SJSA1 (cell line): Measurements from ENCODE around the gene KRTAP10-1. TPM values are rescaled to one million over a fixed set of nuclear protein-coding genes. Genes with fewer than 3 reads are reported as not detected.

ENCODE experiments used
- DNase-seq, 2 experiments: peaks; one replicate each; pipeline ENCODE4 v3.0.0-alpha.2; 2015 to 2020; ENCODE audit warnings: low spot score in 2 of 2, low read depth in 1 of 2
- H3K27ac ChIP-seq: fragments of 250-450 bp; sonication (Bioruptor Pico); 2 replicates; pipeline ENCODE4 v1.5.1; 2020; ENCODE audit warnings: mild to moderate bottlenecking, moderate library complexity
- H3K27me3 ChIP-seq: fragments of 250-450 bp; sonication (Bioruptor Pico); replicated peaks from 2 replicates; pipeline ENCODE4 v1.5.1; 2020; ENCODE audit warnings: mild to moderate bottlenecking, moderate library complexity
- H3K36me3 ChIP-seq: fragments of 250-450 bp; sonication (Bioruptor Pico); 2 replicates; pipeline ENCODE4 v1.5.1; 2020; ENCODE audit warnings: mild to moderate bottlenecking
- H3K4me1 ChIP-seq: fragments of 250-450 bp; sonication (Bioruptor Pico); replicated peaks from 2 replicates; pipeline ENCODE4 v1.6.1; 2021; ENCODE audit warnings: mild to moderate bottlenecking
- H3K4me3 ChIP-seq: fragments of 250-450 bp; sonication (Bioruptor Pico); 2 replicates; pipeline ENCODE4 v1.5.1; 2020; ENCODE audit warnings: mild to moderate bottlenecking
- H3K9me3 ChIP-seq: fragments of 250-450 bp; sonication (Bioruptor Pico); replicated peaks from 2 replicates; pipeline ENCODE4 v1.5.1; 2020; ENCODE audit warnings: mild to moderate bottlenecking
- total RNA-seq: library from RNA; depleted of rRNA; stranded (reverse); fragments of >200 nt; shearing (Covaris generic); gene quantifications from 2 replicates; pipeline ENCODE4 v1.2.3, GENCODE V29; 2014

KRTAP10-1 gene
- total RNA-seq, 1 experiment from 2014 or later = not detected

- H3K4me1 ChIP-seq = no peaks in the 10 kb centered on the region
- no peaks in the 10 kb centered on the region for H3K36me3 ChIP-seq
- H3K4me3 ChIP-seq = no peak overlapping the region
- no peak overlapping the region for H3K27ac ChIP-seq
- no peak for DNase-seq
- no peaks in the 10 kb centered on the region; the same call in 1 of the 2 replicates for H3K9me3 ChIP-seq
- H3K27me3 ChIP-seq = no peaks in the 10 kb centered on the region
Measured at GRCh38 chr21:44516342-44516741, 23.7 kb downstream of the KRTAP10-1 start.

GRCh38 chr21:44515359-44516165 lies 24.4 kb downstream of the KRTAP10-1 start:
- Histone ChIP-seq H3K4me3 (no peak overlapping the region), H3K27ac (no peak overlapping the region), H3K4me1 (no peaks in the 10 kb centered on the region), H3K27me3 (no peaks in the 10 kb centered on the region), H3K36me3 (no peaks in the 10 kb centered on the region), H3K9me3 (no peaks in the 10 kb centered on the region; the same call in 1 of the 2 replicates)
- DNase-seq = no peak

- Histone ChIP-seq H3K4me3 (no peak overlapping the region), H3K9me3 (no peaks in the 10 kb centered on the region; the same call in 1 of the 2 replicates), H3K4me1 (no peaks in the 10 kb centered on the region), H3K27me3 (no peaks in the 10 kb centered on the region), H3K36me3 (no peaks in the 10 kb centered on the region), H3K27ac (no peak overlapping the region)
- DNase-seq = no peak
Measured at GRCh38 chr21:44514746-44515358, 25.1 kb downstream of the KRTAP10-1 start.

- H3K4me1 ChIP-seq = no peaks in the 10 kb centered on the region
- no peaks in the 10 kb centered on the region for H3K36me3 ChIP-seq
- no peak overlapping the region for H3K4me3 ChIP-seq
- no peak overlapping the region for H3K27ac ChIP-seq
- H3K9me3 ChIP-seq = no peaks in the 10 kb centered on the region
- no peak for DNase-seq
- H3K27me3 ChIP-seq = no peaks in the 10 kb centered on the region
Measured at GRCh38 chr21:44514218-44514520, 25.8 kb downstream of the KRTAP10-1 start.

- no peaks in the 10 kb centered on the region for H3K27me3 ChIP-seq
- no peaks in the 10 kb centered on the region for H3K9me3 ChIP-seq
- no peak overlapping the region for H3K4me3 ChIP-seq
- H3K36me3 ChIP-seq = no peaks in the 10 kb centered on the region
- DNase-seq = no peak
- H3K27ac ChIP-seq = no peak overlapping the region
- H3K4me1 ChIP-seq = no peaks in the 10 kb centered on the region
Measured at GRCh38 chr21:44513389-44514217, 26.4 kb downstream of the KRTAP10-1 start.

GRCh38 chr21:44512496-44513388 lies 27.3 kb downstream of the KRTAP10-1 start:
- H3K36me3 ChIP-seq = no peaks in the 10 kb centered on the region
- no peak overlapping the region for H3K27ac ChIP-seq
- DNase-seq = no peak
- H3K4me1 ChIP-seq = no peaks in the 10 kb centered on the region
- no peaks in the 10 kb centered on the region for H3K9me3 ChIP-seq
- H3K4me3 ChIP-seq = no peak overlapping the region
- H3K27me3 ChIP-seq = no peaks in the 10 kb centered on the region; the same call in 1 of the 2 replicates

- H3K4me1 ChIP-seq = no peaks in the 10 kb centered on the region
- H3K4me3 ChIP-seq = no peak overlapping the region
- no peak overlapping the region for H3K27ac ChIP-seq
- H3K9me3 ChIP-seq = no peaks in the 10 kb centered on the region
- DNase-seq = no peak
- H3K36me3 ChIP-seq = no peaks in the 10 kb centered on the region
- H3K27me3 ChIP-seq = no peaks in the 10 kb centered on the region; the same call in 1 of the 2 replicates
Measured at GRCh38 chr21:44511938-44512275, 28.1 kb downstream of the KRTAP10-1 start.

GRCh38 chr21:44511219-44511937 lies 28.6 kb downstream of the KRTAP10-1 start:
- H3K4me1 ChIP-seq = no peaks in the 10 kb centered on the region
- no peaks in the 10 kb centered on the region for H3K9me3 ChIP-seq
- H3K4me3 ChIP-seq = no peak overlapping the region
- no peak overlapping the region for H3K27ac ChIP-seq
- DNase-seq = no peak
- H3K36me3 ChIP-seq = no peaks in the 10 kb centered on the region
- no peaks in the 10 kb centered on the region; the same call in 1 of the 2 replicates for H3K27me3 ChIP-seq

GRCh38 chr21:44510508-44511218 lies 29.3 kb downstream of the KRTAP10-1 start:
- H3K27ac ChIP-seq = no peak overlapping the region
- H3K36me3 ChIP-seq = no peaks in the 10 kb centered on the region
- H3K4me3 ChIP-seq = no peak overlapping the region
- peak in 1 of 2 experiments; percentile 23 for DNase-seq
- no peaks in the 10 kb centered on the region; the same call in 1 of the 2 replicates for H3K27me3 ChIP-seq
- no peaks in the 10 kb centered on the region for H3K9me3 ChIP-seq
- H3K4me1 ChIP-seq = no peaks in the 10 kb centered on the region

- Histone ChIP-seq H3K9me3 (no peaks in the 10 kb centered on the region), H3K4me3 (no peak overlapping the region), H3K4me1 (no peaks in the 10 kb centered on the region), H3K36me3 (no peaks in the 10 kb centered on the region), H3K27ac (no peak overlapping the region), H3K27me3 (no peaks in the 10 kb centered on the region; the same call in 1 of the 2 replicates)
- no peak for DNase-seq
Measured at GRCh38 chr21:44510109-44510507, 29.9 kb downstream of the KRTAP10-1 start.

- no peaks in the 10 kb centered on the region for H3K4me1 ChIP-seq
- H3K27ac ChIP-seq = no peak overlapping the region
- H3K4me3 ChIP-seq = no peak overlapping the region
- no peaks in the 10 kb centered on the region for H3K36me3 ChIP-seq
- DNase-seq = no peak
- no peaks in the 10 kb centered on the region; the same call in 1 of the 2 replicates for H3K27me3 ChIP-seq
- H3K9me3 ChIP-seq = no peaks in the 10 kb centered on the region
Measured at GRCh38 chr21:44509539-44509938, 30.5 kb downstream of the KRTAP10-1 start.

GRCh38 chr21:44508711-44509445 lies 31.1 kb downstream of the KRTAP10-1 start:
- DNase-seq = no peak
- H3K27me3 ChIP-seq = no peaks in the 10 kb centered on the region; the same call in 1 of the 2 replicates
- no peaks in the 10 kb centered on the region for H3K4me1 ChIP-seq
- no peak overlapping the region for H3K4me3 ChIP-seq
- no peak overlapping the region for H3K27ac ChIP-seq
- no peaks in the 10 kb centered on the region for H3K36me3 ChIP-seq
- H3K9me3 ChIP-seq = no peaks in the 10 kb centered on the region
